Left ventricle myocardium superior (tissue), 1 donor: Measurements from ENCODE around the gene XIRP2. TPM values are rescaled to one million over a fixed set of nuclear protein-coding genes. Genes with fewer than 3 reads are reported as not detected.

Experiments
- ATAC-seq: fragments of 200-7000 bp; cut with Tn5 transposase; one replicate; pipeline ENCODE4 v1.9.1; 2020; ENCODE audit warnings: mild to moderate bottlenecking, moderate library complexity
- DNase-seq: peaks from one replicate; pipeline ENCODE4 v3.0.0-alpha.2; 2020
- intact Hi-C: fragments of 100-400 bp; cut with micrococcal nuclease; formaldehyde crosslinking; loops from one replicate; pipeline ENCODE4 v1.11.0; 2022
- total RNA-seq: library from RNA; stranded (reverse); fragmentation: NEBNext Ultra II Directional; extraction: Animal tissue kit (Norgen Biotek cat#: 25700); gene quantifications from one replicate; pipeline ENCODE4 v1.2.1, GENCODE V29; 2021
- donor health status: DM: no; HTN: yes; CAD: no; lungs with severe emphysema.

The XIRP2 gene
- total RNA-seq, 1 donor from 2014 or later = 248 TPM

GRCh38 chr2:167181134-167181533 lies 292.9 kb downstream of the XIRP2 start:
- ATAC-seq (no peak), DNase-seq (no peak)
- intact Hi-C loops = no loop called here

DNA sequence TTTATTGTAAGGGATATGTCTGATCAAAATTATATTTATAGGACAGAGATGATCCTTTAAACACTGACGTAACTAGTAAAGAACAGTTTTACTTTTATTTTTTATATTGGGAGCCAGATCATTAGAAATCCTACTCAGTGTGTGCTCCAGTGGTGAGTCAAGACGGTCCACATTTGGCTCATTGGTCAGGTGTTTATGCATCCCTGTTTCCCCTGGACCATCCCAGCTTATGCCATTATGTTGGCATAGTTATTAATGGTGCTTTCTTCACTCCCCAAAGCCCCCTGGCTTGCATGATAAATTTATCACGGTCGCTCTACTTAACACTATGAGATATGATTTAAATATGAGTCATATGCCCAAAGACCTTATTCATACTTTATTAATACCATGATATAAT lies 293.4 kb downstream of the XIRP2 start:
- ATAC-seq = no peak
- no peak for DNase-seq
- intact Hi-C loops = no loop called here

GRCh38 chr2:167182403-167182802 lies 294.1 kb downstream of the XIRP2 start:
- intact Hi-C loops = no loop called here
- ATAC-seq (no peak), DNase-seq (no peak)

- ATAC-seq (no peak), DNase-seq (no peak)
- intact Hi-C loops = no loop called here
Observed at GRCh38 chr2:167183931-167184330, 295.7 kb downstream of the XIRP2 start.

- no peak for DNase-seq
- ATAC-seq = no peak
Observed at GRCh38 chr2:167186465-167186864, 298.2 kb downstream of the XIRP2 start.

GRCh38 chr2:167187049-167187727 lies 298.9 kb downstream of the XIRP2 start:
- intact Hi-C loops = no loop called here
- peak; percentile 82 for ATAC-seq
- no peak for DNase-seq

More at GRCh38 chr2:167186465-167186864, 298.2 kb downstream of the XIRP2 start:
- intact Hi-C loops = no loop called here

DNA sequence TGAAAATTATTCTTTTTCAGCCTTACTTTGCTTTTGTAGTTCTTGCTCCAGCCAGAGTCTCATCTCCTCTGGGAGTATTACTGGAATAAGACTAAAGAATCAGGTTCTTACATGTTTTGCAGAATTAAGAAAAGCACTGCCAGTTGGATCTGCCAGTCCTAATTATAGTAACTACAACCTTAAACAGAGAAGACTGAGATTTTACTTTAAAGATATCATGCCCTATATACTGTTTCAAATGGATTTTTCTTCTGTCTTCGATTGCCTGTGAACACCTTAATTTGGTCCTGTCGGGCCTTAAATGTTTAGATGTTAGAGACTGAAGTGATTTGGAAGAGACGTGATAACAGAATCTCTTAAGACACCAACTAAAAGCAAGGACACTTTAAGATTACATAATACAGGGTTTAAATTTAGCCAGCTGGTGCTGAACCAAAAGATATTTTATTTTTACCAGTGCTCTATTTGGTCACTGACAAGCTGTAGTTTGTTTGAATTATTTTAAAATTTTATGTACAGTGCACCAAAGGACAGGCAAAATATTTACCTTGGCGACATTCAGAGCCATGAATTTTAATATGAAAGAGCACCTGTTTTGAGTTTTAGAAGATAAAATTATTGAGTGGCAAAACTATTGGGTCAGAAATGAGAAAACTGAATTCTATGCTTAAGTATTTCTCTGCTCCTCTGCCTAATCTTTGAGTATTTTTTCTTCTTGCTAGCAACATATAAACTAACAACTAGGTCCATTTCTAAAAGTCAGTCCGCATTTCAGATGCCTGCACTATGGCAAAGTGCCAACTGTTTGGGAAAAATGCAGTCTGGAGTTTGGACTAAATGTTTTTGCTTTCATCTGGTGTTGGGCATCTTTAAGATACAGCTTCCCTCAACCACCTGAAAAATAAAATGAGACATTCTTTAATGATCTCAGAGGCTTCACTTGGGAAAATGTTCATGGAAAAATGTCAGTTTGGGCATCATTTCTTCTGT lies 300.0 kb downstream of the XIRP2 start:
- DNase-seq (no peak), ATAC-seq (peak; percentile 68)
- intact Hi-C loops = no loop called here

DNA sequence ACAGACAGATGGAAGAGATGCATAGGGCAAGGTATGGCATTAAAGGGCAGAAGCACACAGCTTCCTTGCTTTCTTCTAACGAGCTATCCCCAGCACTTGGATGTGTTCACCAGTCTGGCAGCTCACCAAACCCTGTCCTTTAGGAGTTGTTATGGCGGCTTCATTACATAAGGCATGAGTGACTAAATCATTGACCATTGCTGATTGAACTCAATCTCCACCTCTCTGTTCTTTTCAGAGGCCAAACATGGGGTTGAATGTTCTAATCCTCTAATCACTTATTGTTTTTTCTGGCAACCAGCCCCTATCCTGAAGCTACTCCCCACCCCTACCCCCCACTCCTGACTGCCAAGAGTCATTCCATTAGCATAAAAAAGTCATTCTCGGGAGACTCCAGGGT lies 301.8 kb downstream of the XIRP2 start:
- DNase-seq (peak; percentile 40), ATAC-seq (peak; percentile 63)
- intact Hi-C loops = no loop called here

DNA sequence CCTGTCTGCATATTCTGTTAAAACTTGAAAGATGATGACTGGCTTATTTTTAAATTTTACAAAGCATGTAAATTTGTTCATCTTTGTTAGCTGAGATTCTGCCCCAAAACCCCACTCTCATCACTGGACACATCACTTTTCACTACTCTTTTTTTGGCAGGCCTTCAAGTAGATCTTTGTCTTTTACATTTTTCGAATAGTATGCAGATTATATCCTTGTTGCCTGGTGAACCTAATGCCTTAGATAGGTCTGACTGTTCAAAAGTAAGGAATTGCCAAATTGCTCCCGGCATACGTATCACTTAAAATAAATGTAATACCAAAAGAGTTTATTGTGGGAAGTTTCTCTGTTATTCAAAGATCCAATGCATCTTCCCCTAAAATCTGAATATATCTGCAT lies 303.3 kb downstream of the XIRP2 start:
- DNase-seq = no peak
- intact Hi-C loops = no loop called here
- no peak for ATAC-seq

DNA sequence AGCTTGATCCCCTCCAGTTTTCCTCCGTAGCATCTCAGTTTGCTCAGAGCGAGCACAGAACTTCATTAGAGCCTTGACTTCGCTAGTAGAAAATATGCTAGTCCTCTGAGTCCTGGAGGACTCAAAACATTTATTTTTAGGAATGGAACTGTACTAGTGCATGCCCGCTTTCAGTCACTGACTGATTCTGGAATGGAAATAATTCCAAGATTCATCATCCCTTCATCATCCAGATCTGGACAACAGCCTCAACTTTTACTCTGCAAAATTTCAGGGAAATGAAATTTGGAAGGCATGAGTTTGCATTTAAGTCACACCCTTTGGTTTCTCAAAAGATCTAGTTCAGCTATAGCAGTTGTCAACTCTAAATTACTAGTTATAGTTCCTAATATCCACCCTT lies 304.6 kb downstream of the XIRP2 start:
- DNase-seq (no peak), ATAC-seq (no peak)
- intact Hi-C loops = no loop called here

DNA sequence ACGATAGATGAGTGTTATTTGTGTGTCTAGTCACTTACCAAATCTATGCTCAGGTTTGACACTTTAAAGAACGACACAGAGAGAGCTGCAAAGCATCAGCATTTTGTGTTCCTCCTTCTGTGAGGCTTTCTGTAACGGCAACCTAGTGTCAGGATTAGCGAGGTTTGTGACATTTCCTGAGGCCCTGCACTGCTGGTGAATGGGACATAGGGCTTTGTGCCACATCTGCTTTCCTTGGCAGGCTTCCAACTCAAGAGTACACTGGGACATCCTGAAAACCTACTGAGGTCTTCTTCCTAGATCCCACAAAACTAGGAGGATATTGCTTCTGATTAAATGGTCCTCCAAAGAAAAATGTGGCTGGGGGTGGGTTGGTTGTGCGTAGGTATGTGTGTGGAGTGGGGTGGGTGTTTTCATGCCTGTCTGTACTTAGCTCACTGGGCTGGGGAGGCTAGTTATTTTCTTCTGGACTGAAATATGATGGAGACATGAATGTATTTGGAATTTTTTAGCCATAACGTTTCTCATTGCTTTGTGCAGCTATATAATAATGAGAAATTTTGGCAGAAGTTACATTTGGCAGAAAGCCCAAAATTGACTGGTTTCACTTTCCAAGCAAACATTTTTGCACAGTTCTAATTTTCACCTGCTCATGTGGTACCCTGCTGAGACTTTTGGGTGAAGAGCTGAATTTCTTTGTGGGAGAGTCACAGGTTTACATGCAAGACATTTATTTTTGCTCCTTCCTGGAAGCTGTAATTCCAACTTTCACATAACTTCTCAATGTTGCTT lies 308.4 kb downstream of the XIRP2 start:
- peak; percentile 35 for DNase-seq
- intact Hi-C loops = no loop called here
- ATAC-seq = peak; percentile 84

DNA sequence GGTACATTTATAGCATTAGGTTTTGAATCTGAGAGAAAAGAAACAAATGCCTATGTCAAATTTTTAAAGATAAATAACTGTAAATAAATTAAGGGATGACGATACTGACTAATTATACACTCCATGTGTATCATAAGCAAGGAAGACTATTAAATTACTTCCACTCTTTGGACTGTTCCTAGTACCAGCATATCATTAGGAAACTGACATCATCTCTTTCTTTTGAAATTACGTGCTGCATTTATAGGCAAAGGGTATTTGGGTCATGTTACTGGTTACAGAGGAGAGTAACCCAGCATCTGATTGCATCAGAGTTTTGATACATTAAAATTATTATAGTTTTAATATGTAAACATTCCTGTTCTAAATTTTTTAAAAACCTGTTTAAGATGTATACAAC lies 309.7 kb downstream of the XIRP2 start:
- intact Hi-C loops = no loop called here
- peak; percentile 50 for ATAC-seq
- no peak for DNase-seq

GRCh38 chr2:167198576-167198975 lies 310.3 kb downstream of the XIRP2 start:
- DNase-seq = no peak
- no peak for ATAC-seq
- intact Hi-C loops = no loop called here

DNA sequence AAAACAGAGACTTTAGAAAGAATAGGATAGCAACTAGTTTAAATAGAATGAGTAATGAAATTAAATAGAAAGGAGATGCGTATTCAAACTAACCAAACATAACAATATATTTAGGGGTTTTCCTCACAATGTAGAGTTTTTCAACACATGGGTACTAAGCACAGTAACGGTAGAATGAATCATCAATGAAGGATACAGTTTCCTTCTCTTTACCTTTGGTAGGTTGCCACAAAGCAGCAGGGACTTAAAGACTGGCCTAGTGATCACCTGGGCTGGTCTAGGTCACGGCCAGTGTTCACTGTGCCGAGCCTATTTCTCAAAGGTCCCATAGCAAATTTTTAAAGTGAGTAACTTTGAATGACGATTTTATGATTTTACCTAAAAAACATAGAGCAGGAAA lies 311.7 kb downstream of the XIRP2 start:
- intact Hi-C loops = no loop called here
- no peak for DNase-seq
- no peak for ATAC-seq

- intact Hi-C loops = no loop called here
- peak; percentile 51 for ATAC-seq
- DNase-seq = no peak
Observed at GRCh38 chr2:167209784-167210183, 321.5 kb downstream of the XIRP2 start.

GRCh38 chr2:167212014-167212648 lies 323.9 kb downstream of the XIRP2 start:
- DNase-seq (no peak), ATAC-seq (peak; percentile 65)
- intact Hi-C loops = no loop called here

- peak; percentile 21 for ATAC-seq
- intact Hi-C loops = no loop called here
Observed at GRCh38 chr2:167215595-167215994, 327.3 kb downstream of the XIRP2 start.

GRCh38 chr2:167237478-167237877 lies 349.2 kb downstream of the XIRP2 start:
- ATAC-seq (no peak), DNase-seq (no peak)
- intact Hi-C loops = no loop called here

More at GRCh38 chr2:167215595-167215994, 327.3 kb downstream of the XIRP2 start:
- DNase-seq = no peak

- no peak for ATAC-seq
- intact Hi-C loops = no loop called here
Observed at GRCh38 chr2:167240671-167241070, 352.4 kb downstream of the XIRP2 start.

More at GRCh38 chr2:167240671-167241070, 352.4 kb downstream of the XIRP2 start:
- no peak for DNase-seq
